Nephron progenitor cell (in vitro differentiated cells): ENCODE data around the gene QSOX2.

Source experiments
- DNase-seq: peaks from one replicate; pipeline ENCODE4 v3.0.0; 2021
- H3K27ac Mint-ChIP-seq: 2 replicates; pipeline ENCODE4 v1.8.0; 2021; ENCODE audit warnings: mild to moderate bottlenecking, moderate library complexity, mixed read lengths
- H3K27me3 Mint-ChIP-seq: 2 replicates; pipeline ENCODE4 v1.8.0; 2021; ENCODE audit warnings: mild to moderate bottlenecking, low read depth, mixed read lengths; ENCODE audit not compliant: poor library complexity
- H3K36me3 Mint-ChIP-seq: 2 replicates; pipeline ENCODE4 v1.8.0; 2021; ENCODE audit warnings: low read depth, mixed read lengths
- H3K4me1 Mint-ChIP-seq: 2 replicates; pipeline ENCODE4 v1.8.0; 2021; ENCODE audit warnings: mixed read lengths
- H3K4me3 Mint-ChIP-seq: 2 replicates; pipeline ENCODE4 v1.8.0; 2021; ENCODE audit warnings: mild to moderate bottlenecking, moderate library complexity, mixed read lengths
- H3K9me3 Mint-ChIP-seq: 2 replicates; pipeline ENCODE4 v1.8.0; 2021; ENCODE audit warnings: mild to moderate bottlenecking, moderate library complexity, mixed read lengths
- TF ChIP-seq, protein P1 (sequence below): fragments of 200-600 bp; sonication (generic); IDR thresholded peaks from 2 replicates; pipeline ENCODE4 v1.5.0; 2021; ENCODE audit warnings: antibody characterized with exemption

QSOX2 gene

DNA sequence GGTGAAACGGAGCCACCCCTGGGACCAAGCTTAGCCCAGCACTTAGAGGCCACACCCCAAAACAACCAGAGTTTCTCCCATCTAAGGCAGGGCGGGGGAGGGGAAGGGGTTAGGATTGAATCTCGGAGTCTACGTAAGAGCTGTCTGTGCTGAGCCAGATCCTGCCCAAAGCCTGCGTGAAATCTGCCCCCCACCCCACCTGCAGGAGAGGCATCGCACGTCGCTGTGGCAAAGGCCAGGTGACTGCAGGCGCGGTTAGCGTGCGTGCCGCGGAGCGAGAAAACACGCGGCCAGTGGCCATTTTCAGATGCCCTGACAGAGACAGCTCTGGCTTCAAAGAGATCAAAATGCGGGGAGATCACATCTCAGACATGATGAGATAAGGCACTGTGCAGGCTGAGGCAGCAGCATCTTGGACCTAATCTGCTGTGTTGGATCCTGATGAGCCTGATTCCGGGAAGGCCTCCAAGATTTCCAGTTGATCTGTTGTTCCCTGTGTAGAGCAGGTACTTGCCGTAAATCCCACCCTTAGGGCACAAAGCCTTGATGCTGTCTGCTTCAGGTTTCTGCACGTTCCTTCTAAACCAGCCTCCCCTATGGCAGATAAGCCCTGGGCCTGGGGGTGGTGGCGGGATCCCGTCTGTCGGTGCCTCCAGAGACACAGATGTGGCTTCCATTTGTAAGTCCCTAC, 2.5 kb upstream of the QSOX2 start:
- DNase-seq = no peak
- no peak overlapping the region for H3K4me3 Mint-ChIP-seq
- no peaks in the 10 kb centered on the region for H3K36me3 Mint-ChIP-seq
- peaks cover 68% of the 10 kb centered on the region for H3K4me1 Mint-ChIP-seq
- no peak overlapping the region for H3K27ac Mint-ChIP-seq
- H3K27me3 Mint-ChIP-seq = peaks cover 23% of the 10 kb centered on the region
- TF ChIP-seq, protein P1, sequence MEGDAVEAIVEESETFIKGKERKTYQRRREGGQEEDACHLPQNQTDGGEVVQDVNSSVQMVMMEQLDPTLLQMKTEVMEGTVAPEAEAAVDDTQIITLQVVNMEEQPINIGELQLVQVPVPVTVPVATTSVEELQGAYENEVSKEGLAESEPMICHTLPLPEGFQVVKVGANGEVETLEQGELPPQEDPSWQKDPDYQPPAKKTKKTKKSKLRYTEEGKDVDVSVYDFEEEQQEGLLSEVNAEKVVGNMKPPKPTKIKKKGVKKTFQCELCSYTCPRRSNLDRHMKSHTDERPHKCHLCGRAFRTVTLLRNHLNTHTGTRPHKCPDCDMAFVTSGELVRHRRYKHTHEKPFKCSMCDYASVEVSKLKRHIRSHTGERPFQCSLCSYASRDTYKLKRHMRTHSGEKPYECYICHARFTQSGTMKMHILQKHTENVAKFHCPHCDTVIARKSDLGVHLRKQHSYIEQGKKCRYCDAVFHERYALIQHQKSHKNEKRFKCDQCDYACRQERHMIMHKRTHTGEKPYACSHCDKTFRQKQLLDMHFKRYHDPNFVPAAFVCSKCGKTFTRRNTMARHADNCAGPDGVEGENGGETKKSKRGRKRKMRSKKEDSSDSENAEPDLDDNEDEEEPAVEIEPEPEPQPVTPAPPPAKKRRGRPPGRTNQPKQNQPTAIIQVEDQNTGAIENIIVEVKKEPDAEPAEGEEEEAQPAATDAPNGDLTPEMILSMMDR = no peak
- H3K9me3 Mint-ChIP-seq = no peaks in the 10 kb centered on the region

- H3K4me3 Mint-ChIP-seq = no peak overlapping the region
- no peak overlapping the region for H3K27ac Mint-ChIP-seq
- peaks cover 22% of the 10 kb centered on the region for H3K27me3 Mint-ChIP-seq
Measured at GRCh38 chr9:136247551-136247916, 1.9 kb upstream of the QSOX2 start.

GRCh38 chr9:136246849-136247550, 1.4 kb upstream of the QSOX2 start:
- H3K27me3 Mint-ChIP-seq = peaks cover 22% of the 10 kb centered on the region
- no peak overlapping the region for H3K4me3 Mint-ChIP-seq
- no peak overlapping the region for H3K27ac Mint-ChIP-seq
- peaks cover 79% of the 10 kb centered on the region for H3K4me1 Mint-ChIP-seq
- H3K9me3 Mint-ChIP-seq = no peaks in the 10 kb centered on the region
- H3K36me3 Mint-ChIP-seq = no peaks in the 10 kb centered on the region
- TF ChIP-seq, protein P1 = no peak
- no peak for DNase-seq

More at GRCh38 chr9:136247551-136247916, 1.9 kb upstream of the QSOX2 start:
- Mint-ChIP-seq H3K4me1 (peaks cover 74% of the 10 kb centered on the region), H3K36me3 (no peaks in the 10 kb centered on the region), H3K9me3 (no peaks in the 10 kb centered on the region)
- TF ChIP-seq, protein P1 = no peak
- DNase-seq = no peak

DNA sequence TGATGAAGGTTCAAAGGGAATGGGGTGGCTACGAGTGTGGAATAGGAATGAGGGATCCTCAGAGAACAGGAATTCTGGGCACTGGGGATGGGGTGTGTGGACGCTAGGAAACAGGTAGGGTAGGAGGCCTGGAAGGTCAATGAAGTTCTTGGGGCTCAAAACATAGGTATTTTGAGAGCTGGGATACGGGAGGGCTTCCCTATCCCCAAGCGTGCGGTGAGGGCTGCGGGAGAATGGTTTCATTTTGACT, 718 bp downstream of the QSOX2 start:
- peak overlapping the region; percentile 94 for H3K4me3 Mint-ChIP-seq
- DNase-seq = no peak
- H3K27ac Mint-ChIP-seq = peak overlapping the region; percentile 93
- peaks cover 21% of the 10 kb centered on the region for H3K27me3 Mint-ChIP-seq
- peaks cover 77% of the 10 kb centered on the region for H3K4me1 Mint-ChIP-seq
- no peaks in the 10 kb centered on the region for H3K36me3 Mint-ChIP-seq
- TF ChIP-seq, protein P1 = no peak
- H3K9me3 Mint-ChIP-seq = no peaks in the 10 kb centered on the region

DNA sequence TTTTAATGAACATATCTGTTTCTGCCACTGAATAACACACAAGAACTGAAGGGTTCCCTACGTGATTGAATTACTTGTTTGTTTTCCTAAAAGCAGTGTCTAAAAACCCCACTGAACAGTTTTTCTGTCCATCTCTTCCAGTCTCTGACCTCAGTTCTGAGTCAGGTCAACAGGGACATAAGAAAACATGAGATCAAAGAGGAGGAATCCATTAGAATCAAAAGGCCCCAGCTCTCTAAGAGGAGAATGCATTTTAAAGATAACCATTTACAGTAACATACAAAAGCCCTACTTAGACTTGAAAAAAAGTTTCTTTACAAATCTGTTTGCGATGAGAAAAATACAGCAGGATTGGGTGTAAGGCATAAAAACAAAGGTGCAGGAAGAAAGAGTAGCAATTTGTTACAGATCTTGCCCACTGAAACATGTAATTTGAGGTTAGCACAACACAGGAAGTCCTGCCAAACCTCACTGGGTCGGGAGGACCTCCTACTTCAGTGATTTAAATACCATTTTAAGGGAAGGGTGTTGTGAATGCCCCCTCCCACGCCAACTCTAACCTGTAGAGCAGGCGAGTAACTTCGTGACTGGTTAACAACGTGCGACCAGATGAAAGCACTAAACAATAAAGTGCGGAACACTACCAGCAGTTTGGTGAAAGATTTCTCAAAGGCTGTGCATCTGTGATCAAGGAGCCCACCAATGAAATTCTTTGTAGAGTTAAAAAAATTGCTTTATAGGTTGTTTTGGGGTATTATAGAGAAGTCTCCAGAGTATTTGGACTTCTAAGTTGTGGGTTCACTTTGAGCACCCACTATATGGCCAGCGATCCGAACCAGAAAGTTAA, 1.3 kb downstream of the QSOX2 start:
- H3K9me3 Mint-ChIP-seq = no peaks in the 10 kb centered on the region
- H3K27me3 Mint-ChIP-seq = peaks cover 17% of the 10 kb centered on the region
- peak overlapping the region; percentile 93 for H3K27ac Mint-ChIP-seq
- peak overlapping the region; percentile 94 for H3K4me3 Mint-ChIP-seq
- TF ChIP-seq, protein P1 = no peak
- DNase-seq = no peak
- H3K36me3 Mint-ChIP-seq = no peaks in the 10 kb centered on the region
- H3K4me1 Mint-ChIP-seq = peaks cover 75% of the 10 kb centered on the region
